Fibroblast of villous mesenchyme (primary cell): ENCODE results near the gene IREB2. TPM values are rescaled to one million over a fixed set of nuclear protein-coding genes. Genes with fewer than 3 reads are reported as not detected.

ENCODE experiments used
- DNase-seq: peaks from one replicate; pipeline ENCODE4 v3.0.0-alpha.2; 2010; ENCODE audit warnings: low read depth
- H3K4me3 ChIP-seq: 2 replicates; pipeline ENCODE4 v1.5.1; 2011; ENCODE audit warnings: low read depth, mild to moderate bottlenecking, low read length
- total RNA-seq: library from RNA; depleted of rRNA; stranded (reverse); fragments of >200 nt; gene quantifications from 2 replicates; pipeline ENCODE4 v1.2.3, GENCODE V29; 2012
- TF ChIP-seq, protein P1 (sequence below): IDR thresholded peaks from 2 replicates; pipeline ENCODE4 v1.5.1; 2012; ENCODE audit warnings: low read depth, mild to moderate bottlenecking, low read length; ENCODE audit not compliant: insufficient read depth

Gene IREB2
- total RNA-seq, 1 donor, result 38.9 TPM

DNA sequence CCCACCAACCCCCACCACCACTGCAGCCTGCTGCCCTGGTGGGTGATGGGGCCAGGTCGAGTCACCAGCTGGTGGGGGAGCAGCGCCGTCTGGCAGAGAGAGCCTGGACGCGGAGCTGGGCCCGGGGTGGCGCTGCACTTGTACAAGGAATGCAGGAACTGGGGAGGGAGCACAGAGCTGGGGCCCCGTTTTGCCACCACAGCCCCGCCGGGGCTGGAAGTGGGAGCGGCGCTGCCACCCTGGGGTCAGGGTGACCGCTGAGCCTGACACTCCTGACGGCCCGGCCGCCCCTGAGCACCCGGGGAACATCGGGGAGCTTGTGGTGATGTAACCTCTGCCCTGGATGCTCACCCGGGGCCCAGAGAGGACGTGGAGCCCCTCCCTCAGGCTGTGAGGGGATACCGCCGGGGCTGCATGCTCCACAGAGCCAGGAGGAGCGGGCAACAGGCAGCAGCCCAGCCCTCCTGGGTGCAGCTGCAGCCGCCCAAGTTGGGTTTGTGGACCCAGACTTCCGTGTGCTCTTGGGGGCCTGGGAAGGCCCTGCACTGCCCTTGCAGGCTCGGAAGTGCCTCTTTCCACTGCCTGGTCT lies 32.6 kb upstream of the IREB2 start:
- TF ChIP-seq, protein P1, sequence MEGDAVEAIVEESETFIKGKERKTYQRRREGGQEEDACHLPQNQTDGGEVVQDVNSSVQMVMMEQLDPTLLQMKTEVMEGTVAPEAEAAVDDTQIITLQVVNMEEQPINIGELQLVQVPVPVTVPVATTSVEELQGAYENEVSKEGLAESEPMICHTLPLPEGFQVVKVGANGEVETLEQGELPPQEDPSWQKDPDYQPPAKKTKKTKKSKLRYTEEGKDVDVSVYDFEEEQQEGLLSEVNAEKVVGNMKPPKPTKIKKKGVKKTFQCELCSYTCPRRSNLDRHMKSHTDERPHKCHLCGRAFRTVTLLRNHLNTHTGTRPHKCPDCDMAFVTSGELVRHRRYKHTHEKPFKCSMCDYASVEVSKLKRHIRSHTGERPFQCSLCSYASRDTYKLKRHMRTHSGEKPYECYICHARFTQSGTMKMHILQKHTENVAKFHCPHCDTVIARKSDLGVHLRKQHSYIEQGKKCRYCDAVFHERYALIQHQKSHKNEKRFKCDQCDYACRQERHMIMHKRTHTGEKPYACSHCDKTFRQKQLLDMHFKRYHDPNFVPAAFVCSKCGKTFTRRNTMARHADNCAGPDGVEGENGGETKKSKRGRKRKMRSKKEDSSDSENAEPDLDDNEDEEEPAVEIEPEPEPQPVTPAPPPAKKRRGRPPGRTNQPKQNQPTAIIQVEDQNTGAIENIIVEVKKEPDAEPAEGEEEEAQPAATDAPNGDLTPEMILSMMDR, result no peak
- H3K4me3 ChIP-seq, result no peak overlapping the region
- no peak for DNase-seq

DNA sequence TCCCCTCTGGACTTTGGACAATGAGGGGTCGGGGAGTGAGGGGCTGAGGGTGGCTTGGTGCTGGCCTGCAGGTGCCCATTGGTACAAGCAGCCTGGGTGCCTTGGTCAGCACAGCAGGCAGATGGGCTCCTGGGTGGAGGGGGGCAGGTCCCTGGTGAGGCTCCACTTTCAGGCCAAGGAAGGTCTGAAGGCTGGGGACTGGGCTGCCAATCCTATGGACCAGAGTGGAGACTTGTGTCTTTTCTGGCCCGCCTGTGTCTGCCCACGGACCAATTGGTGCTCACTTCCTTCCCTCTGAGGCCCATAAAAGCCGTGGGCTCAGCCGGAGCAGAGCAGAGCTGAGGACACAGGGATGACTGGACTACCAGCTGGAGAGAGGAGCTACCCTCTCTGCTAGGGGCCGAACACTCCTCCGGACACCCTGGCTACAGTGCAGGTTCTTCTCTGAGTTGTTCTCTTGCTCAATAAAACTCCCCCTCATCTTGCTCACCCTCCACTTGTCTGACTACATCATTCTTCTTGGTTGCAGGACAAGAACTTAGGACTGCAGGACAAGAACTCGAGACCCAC lies 31.9 kb upstream of the IREB2 start:
- no peak for DNase-seq
- TF ChIP-seq, protein P1, result no peak
- no peak overlapping the region for H3K4me3 ChIP-seq

DNA sequence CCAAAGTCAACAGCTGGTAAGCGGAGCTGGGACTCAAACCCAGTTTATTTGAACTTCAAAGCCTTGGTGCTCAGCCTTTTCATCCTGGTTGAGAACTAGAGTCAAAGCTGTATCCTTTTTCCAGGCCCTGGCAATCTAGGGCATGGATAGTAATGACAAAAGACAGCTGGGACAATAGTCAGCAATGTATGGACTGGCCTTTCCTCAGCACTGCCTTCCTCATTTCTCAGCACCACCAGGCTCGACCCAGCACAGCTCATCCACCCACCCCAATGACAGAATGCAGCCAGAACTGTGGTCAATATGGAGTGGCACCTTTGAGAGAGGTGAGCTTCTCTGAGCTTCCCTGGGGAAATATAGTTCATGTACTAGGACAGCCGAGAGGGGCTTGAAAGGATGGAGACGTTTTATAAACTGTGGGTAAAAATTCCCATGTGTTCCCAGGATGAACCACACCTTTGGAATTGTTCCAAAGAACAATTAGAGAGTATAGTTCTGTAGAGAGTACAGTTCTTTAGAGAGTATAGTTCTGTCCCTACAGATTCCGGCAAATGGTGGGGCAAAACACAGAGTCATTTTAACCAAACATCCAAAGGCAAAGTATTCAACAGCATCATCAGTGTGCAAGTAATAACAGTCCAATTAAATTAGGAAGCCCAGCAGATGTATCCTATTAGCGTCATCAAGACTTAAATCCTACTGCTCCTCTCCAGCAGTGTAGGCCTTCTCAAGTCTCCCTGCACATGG lies 30.2 kb upstream of the IREB2 start:
- TF ChIP-seq, protein P1, result no peak
- no peak for DNase-seq
- no peak overlapping the region for H3K4me3 ChIP-seq

DNA sequence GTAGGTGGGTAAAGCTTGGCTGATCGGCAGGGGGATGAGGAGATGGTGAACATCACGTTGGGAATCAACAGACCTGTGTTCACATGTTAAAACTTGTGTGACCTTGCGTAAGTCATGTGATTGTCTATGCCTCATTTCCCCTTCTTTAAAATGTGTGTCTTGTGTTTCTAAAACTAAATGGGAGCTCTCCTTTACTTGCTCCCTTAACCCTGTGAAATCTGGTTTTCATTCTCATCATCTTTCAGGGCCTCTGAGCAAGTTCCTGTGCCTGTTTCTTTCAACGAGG lies 29.7 kb upstream of the IREB2 start:
- DNase-seq, result no peak
- TF ChIP-seq, protein P1, result no peak

DNA sequence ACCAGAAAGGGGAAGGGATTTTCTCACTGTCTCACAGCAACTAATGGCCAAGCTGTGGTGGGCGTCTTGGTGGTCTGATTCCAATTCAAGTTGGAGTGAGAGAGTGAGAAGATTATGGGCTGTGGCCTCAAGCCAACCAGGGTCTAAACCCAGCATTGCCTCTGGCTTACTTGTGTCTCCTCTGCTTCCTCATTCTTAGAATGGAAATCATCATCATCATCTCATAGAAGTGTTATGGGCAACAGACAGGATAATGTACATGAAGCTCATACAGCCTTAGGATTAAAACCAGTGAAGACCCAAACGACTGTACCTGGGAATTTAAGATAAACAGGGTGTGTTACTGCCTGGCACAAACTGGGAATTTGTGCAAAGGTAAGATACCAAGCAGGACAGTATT lies 29.1 kb upstream of the IREB2 start:
- no peak overlapping the region for H3K4me3 ChIP-seq
- no peak for DNase-seq
- TF ChIP-seq, protein P1, result no peak

More for the DNA sequence above, 29.7 kb upstream of the IREB2 start:
- no peak overlapping the region for H3K4me3 ChIP-seq

DNA sequence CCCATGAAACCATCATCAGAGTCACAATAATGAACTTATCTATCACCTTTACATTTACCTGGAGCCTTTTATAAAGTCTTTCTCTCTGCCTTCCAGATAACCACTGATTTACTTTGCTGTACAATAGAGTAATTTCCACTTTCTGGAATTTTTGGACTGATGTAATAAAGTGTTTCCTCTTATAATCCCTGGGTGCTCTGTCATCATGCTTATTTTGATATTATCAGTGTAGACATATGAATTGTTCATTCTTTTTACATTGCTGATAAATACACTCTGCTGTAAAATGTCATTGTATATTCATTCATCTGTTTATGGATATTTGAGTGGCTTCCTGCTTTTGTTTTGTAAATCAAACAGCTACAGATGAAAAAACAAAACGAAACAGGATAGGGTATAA lies 27.0 kb upstream of the IREB2 start:
- no peak overlapping the region for H3K4me3 ChIP-seq
- no peak for DNase-seq
- TF ChIP-seq, protein P1, result no peak
